HL-60 (cell line): Measurements from ENCODE around the gene NUB1.

Experiments
- POLR2AphosphoS5 ChIP-seq: IDR thresholded peaks from 2 replicates; pipeline ENCODE4 v1.6.1; 2012; ENCODE audit warnings: low read depth
- TF ChIP-seq, protein P1 (sequence below): IDR thresholded peaks from one replicate; pipeline ENCODE4 v1.5.1; 2011; ENCODE audit warnings: low read length, control low read depth, inconsistent platforms; ENCODE audit not compliant: insufficient read depth

DNA sequence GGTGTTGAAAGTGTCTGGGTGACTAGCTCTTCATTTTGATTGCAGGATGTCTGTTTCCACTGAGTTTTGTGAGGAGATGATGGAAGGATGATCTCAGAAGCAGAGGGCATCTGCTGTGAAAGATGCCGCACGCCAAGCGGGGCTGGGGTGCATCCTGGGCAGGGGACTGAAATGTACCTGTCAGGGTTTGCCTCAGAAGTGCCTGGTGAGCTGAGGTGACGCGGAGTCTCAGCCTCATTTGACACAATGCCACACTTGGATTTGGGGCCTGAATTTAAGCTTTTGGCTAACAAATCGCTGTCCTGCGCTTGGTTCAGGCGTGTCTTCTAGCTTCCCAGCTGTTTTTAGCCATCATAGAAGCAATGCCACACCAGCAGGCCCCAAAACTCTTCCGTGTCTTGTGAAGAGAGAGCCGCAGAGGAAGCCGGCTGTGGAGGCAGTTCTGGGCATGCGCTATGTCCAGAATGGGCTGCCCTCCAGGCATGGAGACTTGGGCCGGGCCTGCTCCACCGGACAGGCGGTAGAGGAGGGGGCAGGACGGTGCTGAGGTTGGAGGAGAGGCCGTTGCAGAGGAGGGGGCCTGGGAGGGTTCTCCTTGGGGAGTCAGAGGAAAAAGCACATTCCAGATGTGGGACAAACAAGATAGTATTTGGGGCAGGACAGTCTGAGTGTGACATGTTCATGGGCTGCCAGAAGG is 37.0 kb downstream of the NUB1 start:
- TF ChIP-seq, protein P1, sequence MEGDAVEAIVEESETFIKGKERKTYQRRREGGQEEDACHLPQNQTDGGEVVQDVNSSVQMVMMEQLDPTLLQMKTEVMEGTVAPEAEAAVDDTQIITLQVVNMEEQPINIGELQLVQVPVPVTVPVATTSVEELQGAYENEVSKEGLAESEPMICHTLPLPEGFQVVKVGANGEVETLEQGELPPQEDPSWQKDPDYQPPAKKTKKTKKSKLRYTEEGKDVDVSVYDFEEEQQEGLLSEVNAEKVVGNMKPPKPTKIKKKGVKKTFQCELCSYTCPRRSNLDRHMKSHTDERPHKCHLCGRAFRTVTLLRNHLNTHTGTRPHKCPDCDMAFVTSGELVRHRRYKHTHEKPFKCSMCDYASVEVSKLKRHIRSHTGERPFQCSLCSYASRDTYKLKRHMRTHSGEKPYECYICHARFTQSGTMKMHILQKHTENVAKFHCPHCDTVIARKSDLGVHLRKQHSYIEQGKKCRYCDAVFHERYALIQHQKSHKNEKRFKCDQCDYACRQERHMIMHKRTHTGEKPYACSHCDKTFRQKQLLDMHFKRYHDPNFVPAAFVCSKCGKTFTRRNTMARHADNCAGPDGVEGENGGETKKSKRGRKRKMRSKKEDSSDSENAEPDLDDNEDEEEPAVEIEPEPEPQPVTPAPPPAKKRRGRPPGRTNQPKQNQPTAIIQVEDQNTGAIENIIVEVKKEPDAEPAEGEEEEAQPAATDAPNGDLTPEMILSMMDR, result no peak
- no peak for TF ChIP-seq POLR2AphosphoS5
